GM12874 (cell line): ENCODE measurements around the gene SMAD3.

ENCODE experiments used
- TF ChIP-seq, protein P1 (sequence below): IDR thresholded peaks from 2 replicates; pipeline ENCODE4 v1.5.1; 2011; ENCODE audit warnings: low read depth, mild to moderate bottlenecking, control low read depth, low read length, moderate library complexity; ENCODE audit not compliant: insufficient read depth

Gene SMAD3

DNA sequence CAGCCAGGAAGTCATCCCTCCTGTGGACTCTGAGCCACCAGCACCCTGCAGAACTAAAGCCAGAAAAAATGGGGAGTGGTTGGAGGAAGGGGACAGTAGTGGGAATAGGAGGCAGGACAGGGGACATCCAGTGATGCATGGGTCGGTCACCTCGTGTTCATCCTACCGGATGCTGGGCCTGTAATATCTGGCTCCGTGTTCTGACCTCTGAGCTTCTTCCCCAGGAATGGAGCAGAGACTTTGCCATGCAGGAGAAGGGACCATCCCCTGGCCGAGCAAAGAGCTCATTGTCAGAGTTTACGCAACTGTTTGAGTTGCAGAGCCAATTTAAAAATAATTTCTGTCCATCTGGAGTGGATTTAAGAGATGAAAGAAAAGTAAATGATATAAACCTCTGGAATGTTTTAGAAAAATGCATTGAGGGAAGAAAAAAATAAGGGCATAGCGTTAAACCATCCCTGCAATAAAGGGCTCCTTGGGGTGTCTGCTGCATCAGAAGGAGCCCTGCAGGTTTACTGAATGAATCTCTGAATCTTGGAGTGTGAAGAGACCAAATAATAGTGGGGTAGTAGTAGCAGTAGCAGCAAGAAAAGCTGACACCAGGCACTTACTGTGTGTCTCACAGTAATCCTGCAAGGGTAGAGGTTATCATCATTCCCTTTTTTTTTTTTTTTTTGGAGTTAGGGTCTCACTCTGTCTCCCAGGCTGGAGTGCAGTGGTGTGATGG is 118.2 kb downstream of the SMAD3 start:
- TF ChIP-seq, protein P1, sequence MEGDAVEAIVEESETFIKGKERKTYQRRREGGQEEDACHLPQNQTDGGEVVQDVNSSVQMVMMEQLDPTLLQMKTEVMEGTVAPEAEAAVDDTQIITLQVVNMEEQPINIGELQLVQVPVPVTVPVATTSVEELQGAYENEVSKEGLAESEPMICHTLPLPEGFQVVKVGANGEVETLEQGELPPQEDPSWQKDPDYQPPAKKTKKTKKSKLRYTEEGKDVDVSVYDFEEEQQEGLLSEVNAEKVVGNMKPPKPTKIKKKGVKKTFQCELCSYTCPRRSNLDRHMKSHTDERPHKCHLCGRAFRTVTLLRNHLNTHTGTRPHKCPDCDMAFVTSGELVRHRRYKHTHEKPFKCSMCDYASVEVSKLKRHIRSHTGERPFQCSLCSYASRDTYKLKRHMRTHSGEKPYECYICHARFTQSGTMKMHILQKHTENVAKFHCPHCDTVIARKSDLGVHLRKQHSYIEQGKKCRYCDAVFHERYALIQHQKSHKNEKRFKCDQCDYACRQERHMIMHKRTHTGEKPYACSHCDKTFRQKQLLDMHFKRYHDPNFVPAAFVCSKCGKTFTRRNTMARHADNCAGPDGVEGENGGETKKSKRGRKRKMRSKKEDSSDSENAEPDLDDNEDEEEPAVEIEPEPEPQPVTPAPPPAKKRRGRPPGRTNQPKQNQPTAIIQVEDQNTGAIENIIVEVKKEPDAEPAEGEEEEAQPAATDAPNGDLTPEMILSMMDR, result no peak

DNA sequence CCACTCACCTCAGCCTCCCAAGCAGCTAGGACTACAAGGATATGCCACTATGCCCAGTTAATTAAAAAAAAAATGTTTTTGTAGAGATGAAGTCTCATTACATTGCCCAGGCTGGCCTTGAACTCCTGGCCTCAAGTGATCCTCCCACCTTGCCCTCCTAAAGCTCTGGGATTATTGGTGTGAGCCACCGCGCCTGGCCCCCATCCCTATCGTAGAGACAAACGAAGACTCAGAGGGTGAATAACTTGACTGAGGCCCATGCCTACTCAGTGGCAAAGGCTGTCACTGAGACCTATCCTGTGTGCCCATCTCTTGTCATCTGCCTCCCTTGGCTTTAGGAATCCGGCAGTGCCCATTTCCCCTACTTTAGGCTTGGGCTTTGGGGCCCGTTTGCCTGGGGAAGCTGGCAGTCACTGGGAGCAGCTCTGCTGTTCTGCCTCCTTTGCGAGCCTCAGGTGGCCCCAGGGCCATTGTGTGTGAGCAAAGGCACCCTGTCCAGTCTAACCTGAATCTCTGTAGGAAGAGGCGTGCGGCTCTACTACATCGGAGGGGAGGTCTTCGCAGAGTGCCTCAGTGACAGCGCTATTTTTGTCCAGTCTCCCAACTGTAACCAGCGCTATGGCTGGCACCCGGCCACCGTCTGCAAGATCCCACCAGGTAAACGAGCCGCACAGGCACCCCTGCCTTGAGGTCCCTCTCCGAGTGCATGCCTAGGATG is 119.0 kb downstream of the SMAD3 start:
- TF ChIP-seq, protein P1, result no peak

DNA sequence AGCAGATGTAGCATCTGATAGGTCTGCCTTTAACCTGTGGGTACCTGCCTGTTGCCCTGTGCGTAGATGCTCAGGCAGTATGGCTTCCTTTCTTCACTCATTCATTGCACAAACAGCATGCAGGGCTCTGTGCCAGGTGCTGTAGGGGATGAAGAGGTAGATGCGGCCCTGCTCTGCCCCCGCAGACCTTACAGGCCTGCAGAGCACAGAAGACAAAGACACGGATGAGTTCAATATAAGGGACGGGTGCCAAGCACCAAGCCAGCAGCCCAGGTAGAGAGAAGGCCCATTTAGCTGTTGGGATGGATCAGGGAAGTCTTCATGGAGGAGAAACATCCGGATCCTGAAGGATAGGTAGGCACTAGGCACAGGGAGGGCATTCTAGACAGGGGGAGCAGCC is 119.6 kb downstream of the SMAD3 start:
- TF ChIP-seq, protein P1, result no peak

DNA sequence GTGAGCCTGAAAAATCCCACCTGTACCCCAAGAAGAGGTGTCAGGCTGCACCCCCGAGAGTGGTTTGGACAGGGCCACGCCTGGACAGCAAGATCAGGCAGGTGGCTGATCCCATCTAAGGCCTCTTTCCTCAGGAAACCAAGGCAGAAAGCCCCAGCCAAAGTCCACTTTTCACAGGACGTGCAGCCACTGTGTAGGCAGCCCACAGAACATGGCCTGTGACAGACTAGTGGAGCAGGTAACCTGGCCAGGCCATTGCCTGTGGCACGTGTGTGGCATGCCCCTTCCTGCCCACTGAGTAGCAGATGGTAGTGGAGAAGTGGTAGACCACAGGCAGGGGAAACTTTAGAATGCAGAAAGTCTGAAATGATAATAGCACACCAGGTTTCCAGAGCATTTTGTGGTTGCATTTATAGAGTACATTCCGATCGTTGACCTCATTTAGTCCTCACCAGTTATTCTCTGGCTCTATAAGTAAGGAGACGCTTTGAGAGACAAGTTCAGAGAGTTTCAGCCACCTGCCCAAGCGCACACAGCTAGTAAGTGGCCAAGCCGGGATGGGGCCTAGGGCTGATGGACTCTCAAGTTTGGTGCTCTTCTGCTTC is 120.3 kb downstream of the SMAD3 start:
- TF ChIP-seq, protein P1, result no peak

DNA sequence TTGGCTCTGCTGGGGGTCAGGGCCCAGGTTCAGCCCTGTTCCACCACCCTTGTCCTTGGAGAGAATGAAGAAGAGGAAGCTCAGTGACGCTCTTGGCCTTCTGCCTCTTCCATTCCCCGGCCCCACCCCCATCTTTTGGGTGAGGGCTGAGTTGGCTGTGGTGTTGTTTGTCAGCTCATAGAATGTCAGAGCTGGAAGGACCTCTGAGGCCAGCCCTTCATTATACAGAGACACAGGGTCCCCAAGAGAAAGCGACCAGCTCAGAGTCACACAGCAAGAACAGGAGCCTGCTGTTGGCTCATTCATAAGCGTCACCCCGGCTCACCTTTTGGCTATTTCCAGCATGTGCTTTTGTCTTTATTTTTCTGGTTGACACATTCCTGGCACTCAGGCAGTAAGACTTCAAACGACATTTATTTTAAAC is 120.8 kb downstream of the SMAD3 start:
- TF ChIP-seq, protein P1, result no peak

DNA sequence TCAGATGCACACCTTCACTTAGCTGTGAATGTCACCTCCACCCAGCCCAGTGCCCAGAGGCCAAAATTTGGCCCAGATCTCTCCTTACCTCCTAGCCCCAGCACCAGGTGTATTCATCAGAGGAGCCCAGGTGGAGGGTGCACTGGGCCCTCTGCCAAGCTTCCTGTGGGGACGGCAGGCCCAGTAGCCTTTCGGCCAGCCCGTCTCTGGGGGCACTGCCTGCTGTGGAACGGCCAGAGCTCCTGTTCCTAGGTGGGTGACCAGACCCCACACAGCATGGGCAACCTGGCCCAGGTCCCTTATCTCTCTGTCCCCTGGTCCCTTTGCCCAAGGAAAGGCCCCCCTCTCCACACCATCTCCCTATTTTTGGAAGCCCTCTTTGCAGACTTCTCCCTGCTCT is 121.3 kb downstream of the SMAD3 start:
- TF ChIP-seq, protein P1, result no peak

DNA sequence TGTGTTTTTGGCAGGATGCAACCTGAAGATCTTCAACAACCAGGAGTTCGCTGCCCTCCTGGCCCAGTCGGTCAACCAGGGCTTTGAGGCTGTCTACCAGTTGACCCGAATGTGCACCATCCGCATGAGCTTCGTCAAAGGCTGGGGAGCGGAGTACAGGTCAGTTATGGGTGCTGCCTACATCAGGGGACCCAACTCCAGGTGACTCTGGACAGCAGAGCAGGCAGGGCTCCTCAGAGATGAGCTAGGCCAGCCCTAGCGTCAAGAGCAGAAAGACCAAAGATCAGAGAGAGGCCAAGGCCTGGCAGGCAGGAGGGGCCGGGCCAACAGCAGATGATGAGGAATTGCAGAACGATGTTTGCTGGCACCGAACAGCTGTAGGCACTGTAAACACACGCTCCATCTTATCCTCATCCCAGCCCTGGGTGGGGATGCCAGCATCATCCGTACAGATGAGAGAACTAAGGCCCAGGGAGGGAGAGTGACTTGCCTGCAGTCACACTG is 122.0 kb downstream of the SMAD3 start:
- TF ChIP-seq, protein P1, result no peak
